Activated CD8-positive, alpha-beta memory T cell treated with anti-CD3 and anti-CD28 coated beads for 4 hours (primary cell): ENCODE results near the gene MAST1.
"Not testable (repeated sequence)": the region's sequence is repeated elsewhere in the genome, so short reads cannot be mapped to it uniquely, and the experiment has no call there.

ENCODE experiments used
- DNase-seq, 2 donors: peaks; one replicate each; pipeline ENCODE4 v3.0.0-alpha.2; 2020; ENCODE audit warnings: low read depth in 2 of 2

The MAST1 gene

GRCh38 chr19:12840091-12841079 lies 2.1 kb downstream of the MAST1 start:
- no peak for DNase-seq

- no peak for DNase-seq
These were observed 2.8 kb downstream of the MAST1 start for GRCh38 chr19:12841094-12841493.

- DNase-seq = no peak
These were observed 4.2 kb downstream of the MAST1 start for GRCh38 chr19:12842511-12842910.

GRCh38 chr19:12843328-12843727 lies 5.0 kb downstream of the MAST1 start:
- DNase-seq = no peak

GRCh38 chr19:12843999-12844732 lies 5.9 kb downstream of the MAST1 start:
- no peak for DNase-seq

- not testable (repeated sequence) for DNase-seq
These were observed 8.3 kb downstream of the MAST1 start for GRCh38 chr19:12846613-12847012.

GRCh38 chr19:12847159-12848139 lies 9.1 kb downstream of the MAST1 start:
- peak; percentile 64 to 69 for DNase-seq

- DNase-seq = no peak
These were observed 18.3 kb downstream of the MAST1 start for GRCh38 chr19:12856653-12857052.

- DNase-seq = no peak
These were observed 20.0 kb downstream of the MAST1 start for GRCh38 chr19:12858041-12858928.

- DNase-seq = no peak
These were observed 21.2 kb downstream of the MAST1 start for GRCh38 chr19:12859546-12859945.

GRCh38 chr19:12864143-12864542 lies 25.8 kb downstream of the MAST1 start:
- DNase-seq = no peak

- no peak for DNase-seq
These were observed 26.7 kb downstream of the MAST1 start for GRCh38 chr19:12864721-12865715.

- no peak for DNase-seq
These were observed 27.6 kb downstream of the MAST1 start for GRCh38 chr19:12865746-12866415.

GRCh38 chr19:12866416-12867119 lies 28.3 kb downstream of the MAST1 start:
- DNase-seq = no peak

GRCh38 chr19:12867120-12868099 lies 29.1 kb downstream of the MAST1 start:
- DNase-seq = peak; percentile 33 to 42

- no peak for DNase-seq
These were observed 30.3 kb downstream of the MAST1 start for GRCh38 chr19:12868540-12869112.
